ENCODE data around the gene RAMACL. TPM values are rescaled to one million over a fixed set of nuclear protein-coding genes. Genes with fewer than 3 reads are reported as not detected.

Gene RAMACL
- total RNA-seq, 1 experiment from 2014 or later = 0.28 TPM

GRCh38 chr6:166588691-166589336 is 2.3 kb upstream of the RAMACL start:
- Histone ChIP-seq H2BK12ac (ENCODE audit: insufficient read length, low read depth, low read length) (no peak overlapping the region), H2BK20ac (ENCODE audit: low read depth, low read length, poor library complexity, severe bottlenecking) (no peak overlapping the region), H4K91ac (ENCODE audit: insufficient read length, low read depth, low read length) (no peak overlapping the region), H3K56ac (ENCODE audit: insufficient read length, low read depth, low read length) (no peak overlapping the region), H2BK5ac (ENCODE audit: insufficient read length, low read length) (no peak overlapping the region), H3K18ac (ENCODE audit: insufficient read length, low read depth, low read length) (no peak overlapping the region), H3T11ph (ENCODE audit: low read length) (no peak overlapping the region), H2AFZ (ENCODE audit: low read length) (no peak overlapping the region), H3K4ac (ENCODE audit: low read depth, low read length) (no peak overlapping the region), H3K27me3 (ENCODE audit: insufficient read depth, low read length) (no peaks in the 10 kb centered on the region), H3K27ac (ENCODE audit: insufficient read length, low read depth, low read length) (no peak overlapping the region), H3K9ac (ENCODE audit: extremely low read depth, insufficient read length, low read length) (no peak overlapping the region), H3K9me3 (ENCODE audit: control insufficient read depth, low read depth, low read length) (no peaks in the 10 kb centered on the region), H3K79me1 (ENCODE audit: insufficient read depth, low read depth, low read length, poor library complexity, severe bottlenecking) (peaks cover 2% of the 10 kb centered on the region), H4K5ac (ENCODE audit: insufficient read length, low read depth, low read length) (no peak overlapping the region), H3K23ac (ENCODE audit: insufficient read length, low read depth, low read length) (no peak overlapping the region), H3K23me2 (ENCODE audit: insufficient read length, low read depth, low read length, poor library complexity, severe bottlenecking) (no peaks in the 10 kb centered on the region), H3K4me1 (ENCODE audit: insufficient read depth, low read length) (no peaks in the 10 kb centered on the region), H3K14ac (ENCODE audit: insufficient read depth, low read length) (no peak overlapping the region), H2AK5ac (ENCODE audit: insufficient read length, low read length) (no peak overlapping the region), H3K79me2 (ENCODE audit: insufficient read depth, low read length) (0 out of 2 replicates have a peak, but pooled peaks cover 2% of the 10 kb centered on the region), H3K4me2 (ENCODE audit: insufficient read depth, insufficient read length, low read length) (no peak overlapping the region), H2BK15ac (ENCODE audit: low read depth, low read length) (no peak overlapping the region), H2BK120ac (ENCODE audit: low read depth, low read length, poor library complexity, severe bottlenecking) (no peak overlapping the region), H4K20me1 (ENCODE audit: control insufficient read depth, insufficient read depth, insufficient read length) (no peaks in the 10 kb centered on the region), H4K8ac (replicated peaks; ENCODE audit: insufficient read length, low read depth, low read length) (no peak overlapping the region)
- Mint-ChIP-seq H3K4me3 (no peak overlapping the region), H3K36me3 (ENCODE audit: insufficient read depth in 1 of 3, low read depth in 3 of 3) (no peaks in the 10 kb centered on the region), H3K4me1 (peaks cover 23 to 28% of the 10 kb centered on the region in 2 experiments), H3K9me3 (no peaks in the 10 kb centered on the region), H3K27me3 (ENCODE audit: low read depth) (no peaks in the 10 kb centered on the region), H3K27ac (peak overlapping the region; percentile 10 to 53 (median 11); a peak in 5 of 7 replicates)
- WGBS (ENCODE audit: extremely low coverage, insufficient read length, low lambda C conversion rate) = no CpG with 5 or more reads among the region's 11 CpGs
- DNase-seq = peak; percentile 61
- no peak for TF ChIP-seq CTCF (conservative IDR thresholded peaks at IDR 0.05)

Data from H9 (cell line).